ENCODE results near the gene GPC1.

DNA sequence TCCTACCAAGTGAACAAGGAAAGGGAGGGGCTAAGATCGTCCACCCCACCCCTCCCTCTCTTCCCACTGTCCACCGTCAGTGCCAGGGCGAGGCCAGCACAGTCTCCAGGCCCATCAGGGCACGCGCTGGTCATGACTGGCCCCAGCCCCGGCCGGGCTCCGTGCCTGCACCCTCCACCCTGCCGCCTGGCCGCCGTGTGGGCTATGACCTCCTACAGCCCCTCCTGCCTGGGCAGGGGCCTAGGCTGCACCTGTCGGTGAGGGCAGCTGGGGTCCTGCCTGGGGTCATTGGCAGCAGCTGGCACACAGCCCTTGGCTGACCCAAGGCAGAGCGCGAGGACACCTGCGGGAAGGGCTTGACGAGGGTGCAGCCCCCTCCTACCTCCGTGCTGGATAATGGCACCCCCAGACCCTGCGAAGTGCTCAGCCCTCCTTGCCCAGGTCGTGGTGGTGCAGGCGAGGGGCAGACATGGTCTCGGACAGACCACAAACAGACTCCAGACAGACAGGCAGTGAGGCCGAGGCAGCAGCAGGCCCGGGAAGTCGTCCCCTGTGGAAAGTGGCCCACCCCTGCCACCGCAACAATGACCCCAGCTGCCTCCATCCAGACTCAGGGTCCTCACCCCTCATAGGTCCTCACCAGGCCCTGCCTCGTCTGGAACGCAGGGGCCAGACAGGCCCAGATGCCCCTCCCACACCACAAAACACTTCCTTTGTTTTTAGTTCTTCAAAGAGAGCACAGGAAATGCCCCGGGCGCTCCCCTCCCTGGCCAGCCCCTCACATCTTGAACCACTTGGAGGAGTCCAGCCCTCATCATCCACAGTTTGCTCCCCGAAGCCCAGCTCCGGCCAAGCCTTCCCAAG, 43.1 kb upstream of the GPC1 start:
- TF ChIP-seq, protein P1, sequence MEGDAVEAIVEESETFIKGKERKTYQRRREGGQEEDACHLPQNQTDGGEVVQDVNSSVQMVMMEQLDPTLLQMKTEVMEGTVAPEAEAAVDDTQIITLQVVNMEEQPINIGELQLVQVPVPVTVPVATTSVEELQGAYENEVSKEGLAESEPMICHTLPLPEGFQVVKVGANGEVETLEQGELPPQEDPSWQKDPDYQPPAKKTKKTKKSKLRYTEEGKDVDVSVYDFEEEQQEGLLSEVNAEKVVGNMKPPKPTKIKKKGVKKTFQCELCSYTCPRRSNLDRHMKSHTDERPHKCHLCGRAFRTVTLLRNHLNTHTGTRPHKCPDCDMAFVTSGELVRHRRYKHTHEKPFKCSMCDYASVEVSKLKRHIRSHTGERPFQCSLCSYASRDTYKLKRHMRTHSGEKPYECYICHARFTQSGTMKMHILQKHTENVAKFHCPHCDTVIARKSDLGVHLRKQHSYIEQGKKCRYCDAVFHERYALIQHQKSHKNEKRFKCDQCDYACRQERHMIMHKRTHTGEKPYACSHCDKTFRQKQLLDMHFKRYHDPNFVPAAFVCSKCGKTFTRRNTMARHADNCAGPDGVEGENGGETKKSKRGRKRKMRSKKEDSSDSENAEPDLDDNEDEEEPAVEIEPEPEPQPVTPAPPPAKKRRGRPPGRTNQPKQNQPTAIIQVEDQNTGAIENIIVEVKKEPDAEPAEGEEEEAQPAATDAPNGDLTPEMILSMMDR (IDR thresholded peaks at IDR 0.05) = no peak
- no peak for TF ChIP-seq EZH2 (IDR thresholded peaks at IDR 0.05; ENCODE audit: borderline replicate concordance, insufficient read depth, low read depth, low read length, poor library complexity, severe bottlenecking)
